HepG2 (cell line): ENCODE data around the gene ZNF445.

ENCODE experiments used
- CC2D1A ChIP-seq: sonication (generic); formaldehyde crosslinking; IDR thresholded peaks from 2 replicates; pipeline ENCODE4 v1.8.1; 2023; ENCODE audit warnings: mild to moderate bottlenecking, missing genetic modification reagents
- FUBP1 ChIP-seq: sonication (generic); formaldehyde crosslinking; IDR thresholded peaks from 2 replicates; pipeline ENCODE4 v1.5.1; 2020; ENCODE audit warnings: missing genetic modification reagents, mild to moderate bottlenecking, borderline replicate concordance
- SAP130 ChIP-seq: IDR thresholded peaks from 2 replicates; pipeline ENCODE4 v1.6.1; 2016; ENCODE audit warnings: low read depth
- ZNF138 ChIP-seq: sonication (generic); formaldehyde crosslinking; IDR thresholded peaks from 2 replicates; pipeline ENCODE4 v1.5.0; 2020; ENCODE audit warnings: mild to moderate bottlenecking, low read depth, missing genetic modification reagents
- ZNF18 ChIP-seq: sonication (generic); formaldehyde crosslinking; IDR thresholded peaks from 2 replicates; pipeline ENCODE4 v1.8.0; 2022; ENCODE audit warnings: mild to moderate bottlenecking, missing genetic modification reagents; ENCODE audit not compliant: insufficient replicate concordance

GRCh38 chr3:44455318-44455717, 22.2 kb downstream of the ZNF445 start:
- TF ChIP-seq ZNF18 (CRISPR knock-in tag) (no peak), CC2D1A (no peak), FUBP1 (no peak), SAP130 (CRISPR knock-in tag) (no peak), ZNF138 (CRISPR knock-in tag) (no peak)
